ENCODE measurements around the gene NFATC3. TPM values are rescaled to one million over a fixed set of nuclear protein-coding genes. Genes with fewer than 3 reads are reported as not detected.

Gene NFATC3
- total and polyA plus RNA-seq, 2 of the 8 experiments (the other 6 are each of a cell fraction or from before 2014, with no cell fraction given): 17.6 to 34.5 TPM

- TF ChIP-seq CTCF (IDR thresholded peaks at IDR 0.05; ENCODE audit: control extremely low read depth in 1 of 3, insufficient read depth in 1 of 3, low read depth in 1 of 3, low read length in 3 of 3): no peak
- TF ChIP-seq BCL11A (IDR thresholded peaks at IDR 0.05; ENCODE audit: low read depth in 2 of 2, low read length in 2 of 2): no peak
- TF ChIP-seq SP1 (IDR thresholded peaks at IDR 0.05; ENCODE audit: low read depth, low read length): no peak
- no peak for TF ChIP-seq KDM1A (IDR thresholded peaks at IDR 0.05; ENCODE audit: borderline replicate concordance, low read length)
- TF ChIP-seq POLR2A (IDR thresholded peaks at IDR 0.05; ENCODE audit: control extremely low read depth in 1 of 2, low read depth in 2 of 2, low read length in 2 of 2): no peak
- no peak for TF ChIP-seq CREB1 (IDR thresholded peaks at IDR 0.05)
- TF ChIP-seq, protein P1, sequence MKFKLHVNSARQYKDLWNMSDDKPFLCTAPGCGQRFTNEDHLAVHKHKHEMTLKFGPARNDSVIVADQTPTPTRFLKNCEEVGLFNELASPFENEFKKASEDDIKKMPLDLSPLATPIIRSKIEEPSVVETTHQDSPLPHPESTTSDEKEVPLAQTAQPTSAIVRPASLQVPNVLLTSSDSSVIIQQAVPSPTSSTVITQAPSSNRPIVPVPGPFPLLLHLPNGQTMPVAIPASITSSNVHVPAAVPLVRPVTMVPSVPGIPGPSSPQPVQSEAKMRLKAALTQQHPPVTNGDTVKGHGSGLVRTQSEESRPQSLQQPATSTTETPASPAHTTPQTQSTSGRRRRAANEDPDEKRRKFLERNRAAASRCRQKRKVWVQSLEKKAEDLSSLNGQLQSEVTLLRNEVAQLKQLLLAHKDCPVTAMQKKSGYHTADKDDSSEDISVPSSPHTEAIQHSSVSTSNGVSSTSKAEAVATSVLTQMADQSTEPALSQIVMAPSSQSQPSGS (IDR thresholded peaks at IDR 0.05; ENCODE audit: low read length): no peak
These were observed 191.1 kb downstream of the NFATC3 start (continued) for GRCh38 chr16:68276223-68276622.

Small RNA genes lying within 50 kb of the gene (microRNA-seq; reads per million reads assigned to microRNA genes)
- gene MIR6773 (ENCODE audit: borderline microRNAs expressed in 2 of 2, borderline number of aligned reads in 2 of 2, borderline replicate concordance in 1 of 2): 0 reads per million in 2 experiments

Small RNA genes lying within 50 kb of the gene (small RNA-seq; reads per million reads assigned to genes)
- gene RF00019 (ENCODE audit: insufficient read depth) (not detected), gene RF00554 (ENCODE audit: insufficient read depth) (not detected)

Other genes with a start within 250 kb of the NFATC3 start
- gene THAP11, start 243.1 kb upstream of the NFATC3 start, total RNA-seq (2021; fragmentation: NEBNext Ultra II Directional; extraction: Animal tissue kit (Norgen Biotek cat#: 25700)): 54.8 and 56.4 TPM in 2 replicates
- 50.8 and 61.7 TPM in 2 replicates for gene THAP11, start 243.1 kb upstream of the NFATC3 start, polyA plus RNA-seq (2011; rRNA removed)
- 219 and 229 TPM in 2 replicates for gene NUTF2, start 238.4 kb upstream of the NFATC3 start, total RNA-seq (2021; fragmentation: NEBNext Ultra II Directional; extraction: Animal tissue kit (Norgen Biotek cat#: 25700))
- 377 and 382 TPM in 2 replicates for gene NUTF2, start 238.4 kb upstream of the NFATC3 start, polyA plus RNA-seq (2011; rRNA removed)
- 42.2 and 42.4 TPM in 2 replicates for gene CENPT, start 237.7 kb upstream of the NFATC3 start, total RNA-seq (2021; fragmentation: NEBNext Ultra II Directional; extraction: Animal tissue kit (Norgen Biotek cat#: 25700))
- gene CENPT, start 237.7 kb upstream of the NFATC3 start, polyA plus RNA-seq (2011; rRNA removed): 53.4 and 82.7 TPM in 2 replicates
- gene EDC4, start 212.3 kb upstream of the NFATC3 start, total RNA-seq (2021; fragmentation: NEBNext Ultra II Directional; extraction: Animal tissue kit (Norgen Biotek cat#: 25700)): 72.7 and 73.4 TPM in 2 replicates
- gene EDC4, start 212.3 kb upstream of the NFATC3 start, polyA plus RNA-seq (2011; rRNA removed): 58.5 and 84.4 TPM in 2 replicates
- 4.1 and 4.9 TPM in 2 replicates for gene NRN1L, start 200.5 kb upstream of the NFATC3 start, total RNA-seq (2021; fragmentation: NEBNext Ultra II Directional; extraction: Animal tissue kit (Norgen Biotek cat#: 25700))
- 35.2 and 49.3 TPM in 2 replicates for gene NRN1L, start 200.5 kb upstream of the NFATC3 start, polyA plus RNA-seq (2011; rRNA removed)
- gene PSKH1, start 192.1 kb upstream of the NFATC3 start, total RNA-seq (2021; fragmentation: NEBNext Ultra II Directional; extraction: Animal tissue kit (Norgen Biotek cat#: 25700)): 24.8 and 25.4 TPM in 2 replicates
- 51.0 and 55.8 TPM in 2 replicates for gene PSKH1, start 192.1 kb upstream of the NFATC3 start, polyA plus RNA-seq (2011; rRNA removed)
- 1.7 and 5.0 TPM in 2 replicates for gene CTRL, start 153.5 kb upstream of the NFATC3 start, total RNA-seq (2021; fragmentation: NEBNext Ultra II Directional; extraction: Animal tissue kit (Norgen Biotek cat#: 25700))
- 4.0 and 4.2 TPM in 2 replicates for gene CTRL, start 153.5 kb upstream of the NFATC3 start, polyA plus RNA-seq (2011; rRNA removed)
- gene PSMB10, start 148.5 kb upstream of the NFATC3 start, total RNA-seq (2021; fragmentation: NEBNext Ultra II Directional; extraction: Animal tissue kit (Norgen Biotek cat#: 25700)): 32.1 and 38.8 TPM in 2 replicates
- 61.9 and 81.7 TPM in 2 replicates for gene PSMB10, start 148.5 kb upstream of the NFATC3 start, polyA plus RNA-seq (2011; rRNA removed)
- 14.9 and 19.6 TPM in 2 replicates for gene LCAT, start 141.2 kb upstream of the NFATC3 start, total RNA-seq (2021; fragmentation: NEBNext Ultra II Directional; extraction: Animal tissue kit (Norgen Biotek cat#: 25700))
- 9.4 and 11.6 TPM in 2 replicates for gene LCAT, start 141.2 kb upstream of the NFATC3 start, polyA plus RNA-seq (2011; rRNA removed)
- 41.3 and 46.6 TPM in 2 replicates for gene SLC12A4, start 116.7 kb upstream of the NFATC3 start, total RNA-seq (2021; fragmentation: NEBNext Ultra II Directional; extraction: Animal tissue kit (Norgen Biotek cat#: 25700))
- gene SLC12A4, start 116.7 kb upstream of the NFATC3 start, polyA plus RNA-seq (2011; rRNA removed): 49.3 and 66.6 TPM in 2 replicates
- gene DPEP3, start 104.9 kb upstream of the NFATC3 start, total RNA-seq (2021; fragmentation: NEBNext Ultra II Directional; extraction: Animal tissue kit (Norgen Biotek cat#: 25700)): 9.9 and 10.6 TPM in 2 replicates
- 6.5 and 12.7 TPM in 2 replicates for gene DPEP3, start 104.9 kb upstream of the NFATC3 start, polyA plus RNA-seq (2011; rRNA removed)
- gene DPEP2, start 85.9 kb upstream of the NFATC3 start, total RNA-seq (2021; fragmentation: NEBNext Ultra II Directional; extraction: Animal tissue kit (Norgen Biotek cat#: 25700)): not detected in 2 replicates
- 0.05 TPM in 1 of 2 replicates, not detected in the other for gene DPEP2, start 85.9 kb upstream of the NFATC3 start, polyA plus RNA-seq (2011; rRNA removed)
- not detected in 2 replicates for gene DPEP2NB, start 69.5 kb upstream of the NFATC3 start, total RNA-seq (2021; fragmentation: NEBNext Ultra II Directional; extraction: Animal tissue kit (Norgen Biotek cat#: 25700))
- gene DPEP2NB, start 69.5 kb upstream of the NFATC3 start, polyA plus RNA-seq (2011; rRNA removed): not detected in 2 replicates
- 16.8 and 17.2 TPM in 2 replicates for gene DDX28, start 62.1 kb upstream of the NFATC3 start, total RNA-seq (2021; fragmentation: NEBNext Ultra II Directional; extraction: Animal tissue kit (Norgen Biotek cat#: 25700))
- gene DDX28, start 62.1 kb upstream of the NFATC3 start, polyA plus RNA-seq (2011; rRNA removed): 28.1 and 30.3 TPM in 2 replicates
- 24.5 and 27.0 TPM in 2 replicates for gene DUS2, start 62.1 kb upstream of the NFATC3 start, total RNA-seq (2021; fragmentation: NEBNext Ultra II Directional; extraction: Animal tissue kit (Norgen Biotek cat#: 25700))
- gene DUS2, start 62.1 kb upstream of the NFATC3 start, polyA plus RNA-seq (2011; rRNA removed): 17.2 and 20.9 TPM in 2 replicates
- gene ESRP2, start 150.8 kb downstream of the NFATC3 start, total RNA-seq (2021; fragmentation: NEBNext Ultra II Directional; extraction: Animal tissue kit (Norgen Biotek cat#: 25700)): 45.8 and 50.3 TPM in 2 replicates
- gene ESRP2, start 150.8 kb downstream of the NFATC3 start, polyA plus RNA-seq (2011; rRNA removed): 35.1 and 52.8 TPM in 2 replicates
- gene PLA2G15, start 160.0 kb downstream of the NFATC3 start, total RNA-seq (2021; fragmentation: NEBNext Ultra II Directional; extraction: Animal tissue kit (Norgen Biotek cat#: 25700)): 10.0 and 11.2 TPM in 2 replicates
- gene PLA2G15, start 160.0 kb downstream of the NFATC3 start, polyA plus RNA-seq (2011; rRNA removed): 12.0 and 13.6 TPM in 2 replicates
- 29.2 and 37.8 TPM in 2 replicates for gene SLC7A6, start 179.2 kb downstream of the NFATC3 start, total RNA-seq (2021; fragmentation: NEBNext Ultra II Directional; extraction: Animal tissue kit (Norgen Biotek cat#: 25700))
- gene SLC7A6, start 179.2 kb downstream of the NFATC3 start, polyA plus RNA-seq (2011; rRNA removed): 28.0 and 34.7 TPM in 2 replicates
- 16.4 and 21.3 TPM in 2 replicates for gene SLC7A6OS, start 225.6 kb downstream of the NFATC3 start, total RNA-seq (2021; fragmentation: NEBNext Ultra II Directional; extraction: Animal tissue kit (Norgen Biotek cat#: 25700))
- gene SLC7A6OS, start 225.6 kb downstream of the NFATC3 start, polyA plus RNA-seq (2011; rRNA removed): 7.3 and 7.6 TPM in 2 replicates
- 48.2 and 48.7 TPM in 2 replicates for gene PRMT7, start 225.6 kb downstream of the NFATC3 start, total RNA-seq (2021; fragmentation: NEBNext Ultra II Directional; extraction: Animal tissue kit (Norgen Biotek cat#: 25700))
- 49.3 and 67.4 TPM in 2 replicates for gene PRMT7, start 225.6 kb downstream of the NFATC3 start, polyA plus RNA-seq (2011; rRNA removed)

Measured in H1 (cell line).